PC-9 (cell line): ENCODE data around the gene RPL37A.

Experiments used
- CTCF ChIP-seq: fragments of 200-600 bp; sonication (generic); conservative IDR thresholded peaks from 2 replicates; pipeline ENCODE4 v1.6.1; 2017; ENCODE audit warnings: mixed run types, antibody characterized with exemption, mild to moderate bottlenecking, moderate library complexity
- EZH2 ChIP-seq: fragments of 200-600 bp; sonication (generic); IDR thresholded peaks from 2 replicates; pipeline ENCODE4 v1.8.0; 2017; ENCODE audit warnings: antibody characterized with exemption, low read depth

GRCh38 chr2:216505133-216506106 is 6.8 kb downstream of the RPL37A start:
- no peak for TF ChIP-seq CTCF
- no peak for TF ChIP-seq EZH2
